Smooth muscle cell (in vitro differentiated cells): ENCODE data around the gene MKI67. TPM values are rescaled to one million over a fixed set of nuclear protein-coding genes. Genes with fewer than 3 reads are reported as not detected.
A peak's percentile ranks its signal among the peaks of the same experiment; 100 is the strongest.

Source experiments
- DNase-seq: peaks from one replicate; lab custom pipeline; 2025; ENCODE audit not compliant: unreplicated experiment; lab: John Stamatoyannopoulos, UW
- H2AFZ ChIP-seq: fragments of 200-600 bp; sonication (generic); 2 replicates; pipeline ENCODE4 v1.6.0; 2016; ENCODE audit warnings: antibody characterized with exemption, low read depth, mild to moderate bottlenecking
- H3F3A ChIP-seq: fragments of 200-600 bp; sonication (generic); 2 replicates; pipeline ENCODE4 v1.6.0; 2017; ENCODE audit warnings: antibody characterized with exemption, low read depth
- H3K27ac ChIP-seq: fragments of 200-600 bp; sonication (generic); 2 replicates; pipeline ENCODE4 v1.5.1; 2016; ENCODE audit warnings: low read depth, mild to moderate bottlenecking
- H3K27me3 ChIP-seq: fragments of 200-600 bp; sonication (generic); 2 replicates; pipeline ENCODE4 v1.6.1; 2016; ENCODE audit warnings: low read depth, mild to moderate bottlenecking
- H3K36me3 ChIP-seq: fragments of 200-600 bp; sonication (generic); 2 replicates; pipeline ENCODE4 v1.5.1; 2016; ENCODE audit warnings: low read depth
- H3K4me1 ChIP-seq: fragments of 200-600 bp; sonication (generic); 2 replicates; pipeline ENCODE4 v1.5.1; 2016; ENCODE audit warnings: low read depth
- H3K4me2 ChIP-seq: fragments of 200-600 bp; sonication (generic); 2 replicates; pipeline ENCODE4 v1.6.0; 2016; ENCODE audit warnings: mild to moderate bottlenecking
- H3K4me3 ChIP-seq: fragments of 200-600 bp; sonication (generic); 2 replicates; pipeline ENCODE4 v1.5.1; 2016; ENCODE audit warnings: mild to moderate bottlenecking
- H3K79me2 ChIP-seq: fragments of 200-600 bp; sonication (generic); 2 replicates; pipeline ENCODE4 v1.6.0; 2016; ENCODE audit warnings: low read depth, mild to moderate bottlenecking
- H3K9ac ChIP-seq: fragments of 200-600 bp; sonication (generic); 2 replicates; pipeline ENCODE4 v1.6.0; 2016; ENCODE audit warnings: low read depth
- H3K9me3 ChIP-seq: fragments of 200-600 bp; sonication (generic); replicated peaks from 2 replicates; pipeline ENCODE4 v1.5.1; 2016; ENCODE audit warnings: low read depth
- H4K20me1 ChIP-seq: fragments of 200-600 bp; sonication (generic); 2 replicates; pipeline ENCODE4 v1.6.0; 2016; ENCODE audit warnings: low read depth
- CTCF ChIP-seq: fragments of 200-600 bp; sonication (generic); IDR thresholded peaks from 2 replicates; pipeline ENCODE4 v1.5.1; 2017; ENCODE audit warnings: borderline replicate concordance, mild to moderate bottlenecking, antibody characterized with exemption; ENCODE audit not compliant: insufficient read depth, poor library complexity, severe bottlenecking
- WGBS: methylation state at CpG from one replicate; pipeline ENCODE4 v1.1.7; 2016; ENCODE audit warnings: low lambda C conversion rate; 5-methylcytosine and 5-hydroxymethylcytosine counted together
- polyA plus RNA-seq: library from polyadenylated mRNA; unstranded; fragments of >200 nt; fragmentation: Nextera tagmentation; extraction: Ambion mirVana; gene quantifications from 2 replicates; pipeline ENCODE4 v1.2.1, GENCODE V29; 2016
- total RNA-seq: library from RNA; depleted of rRNA; stranded (reverse); fragments of >200 nt; gene quantifications from 2 replicates; pipeline ENCODE4 v1.2.3, GENCODE V29; 2014

The MKI67 gene
- total and polyA plus RNA-seq, 2 experiments from 2014 or later, result 7.9 to 10.8 TPM

GRCh38 chr10:128087146-128087883 lies 38.9 kb downstream of the MKI67 start:
- no peak for TF ChIP-seq CTCF
- H3K36me3 ChIP-seq, result no peaks in the 10 kb centered on the region
- H3K27me3 ChIP-seq, result no peaks in the 10 kb centered on the region
- 83% methylated on average over 7 of the region's 7 CpGs for WGBS
- no peaks in the 10 kb centered on the region for H3F3A ChIP-seq
- H3K4me1 ChIP-seq, result no peaks in the 10 kb centered on the region
- H3K4me2 ChIP-seq, result peak overlapping the region; percentile 0
- H2AFZ ChIP-seq, result no peak overlapping the region
- no peak overlapping the region for H3K9ac ChIP-seq
- no peaks in the 10 kb centered on the region for H4K20me1 ChIP-seq
- no peaks in the 10 kb centered on the region for H3K9me3 ChIP-seq
- no peak overlapping the region for H3K27ac ChIP-seq
- no peak for DNase-seq
- no peaks in the 10 kb centered on the region for H3K79me2 ChIP-seq
- no peak overlapping the region for H3K4me3 ChIP-seq

GRCh38 chr10:128086003-128086863 lies 40.0 kb downstream of the MKI67 start:
- WGBS, result 86% methylated on average over 10 of the region's 10 CpGs
- no peaks in the 10 kb centered on the region for H3K36me3 ChIP-seq
- no peaks in the 10 kb centered on the region for H3K9me3 ChIP-seq
- H3K27me3 ChIP-seq, result no peaks in the 10 kb centered on the region
- no peaks in the 10 kb centered on the region for H4K20me1 ChIP-seq
- no peak for TF ChIP-seq CTCF
- H3K4me1 ChIP-seq, result no peaks in the 10 kb centered on the region
- DNase-seq, result no peak
- no peak overlapping the region for H2AFZ ChIP-seq
- H3K27ac ChIP-seq, result no peak overlapping the region
- no peaks in the 10 kb centered on the region for H3K79me2 ChIP-seq
- no peak overlapping the region for H3K9ac ChIP-seq
- H3F3A ChIP-seq, result no peaks in the 10 kb centered on the region
- H3K4me3 ChIP-seq, result no peak overlapping the region
- no peak overlapping the region for H3K4me2 ChIP-seq

GRCh38 chr10:128084991-128085390 lies 41.2 kb downstream of the MKI67 start:
- H3K27ac ChIP-seq, result no peak overlapping the region
- no peak overlapping the region for H3K4me3 ChIP-seq
- no peak for TF ChIP-seq CTCF
- H3K79me2 ChIP-seq, result no peaks in the 10 kb centered on the region
- no peaks in the 10 kb centered on the region for H3K9me3 ChIP-seq
- no peak overlapping the region for H3K4me2 ChIP-seq
- H2AFZ ChIP-seq, result no peak overlapping the region
- 94% methylated on average over 8 of the region's 8 CpGs for WGBS
- H4K20me1 ChIP-seq, result no peaks in the 10 kb centered on the region
- no peak for DNase-seq
- no peaks in the 10 kb centered on the region for H3K27me3 ChIP-seq
- H3F3A ChIP-seq, result no peaks in the 10 kb centered on the region
- no peaks in the 10 kb centered on the region for H3K4me1 ChIP-seq
- no peaks in the 10 kb centered on the region for H3K36me3 ChIP-seq
- H3K9ac ChIP-seq, result no peak overlapping the region
